HCT116 (cell line): ENCODE measurements around the gene RIT1. TPM values are rescaled to one million over a fixed set of nuclear protein-coding genes. Genes with fewer than 3 reads are reported as not detected.

Experiments
- ATAC-seq: fragments of 200-7000 bp; cut with Tn5 transposase; 2 replicates; pipeline ENCODE4 v1.9.1; 2020; ENCODE audit warnings: mild to moderate bottlenecking, moderate library complexity
- BruUV-seq: library from RNA; stranded (reverse); fragments of 400-500 nt; replicated peaks from 2 replicates; lab custom pipeline; 2021; lab: Mats Ljungman, UMichigan
- CTCF ChIA-PET: fragments of 300-600 bp; sonication (Branson Sonifier 250); formaldehyde crosslinking; loops from one replicate; lab custom pipeline; 2021; ENCODE audit warnings: antibody characterized with exemption; lab: Charles Lee
- POLR2A ChIA-PET: fragments of 300-600, 350-600 bp; sonication (Branson Sonifier 250); formaldehyde crosslinking; loops from one replicate; lab custom pipeline; 2021; ENCODE audit warnings: antibody characterized with exemption; lab: Charles Lee
- RAD21 ChIA-PET, 2 experiments: fragments of 300-600 bp; sonication (Branson Sonifier 250); formaldehyde crosslinking; loops; one replicate each; lab custom pipeline; 2023; ENCODE audit warnings: low total read pairs in 2 of 2; ENCODE audit not compliant: uncharacterized antibody in 2 of 2, unreplicated experiment in 2 of 2, low non-redundant PET in 1 of 2; lab: Charles Lee
- DNase-seq: peaks from one replicate; pipeline ENCODE4 v3.0.0-alpha.2; 2010; ENCODE audit warnings: low read depth, low spot score
- H2AFZ ChIP-seq: fragments of 200-600 bp; shearing (Covaris generic), sonication (generic); 2 replicates; pipeline ENCODE4 v1.6.1; 2017; ENCODE audit warnings: low read depth, mixed run types, mixed read lengths, antibody characterized with exemption, low read length; ENCODE audit not compliant: poor library complexity, severe bottlenecking
- H3K27ac ChIP-seq: 2 replicates; pipeline ENCODE4 v1.5.1; 2012; ENCODE audit warnings: low read depth, low read length
- H3K27me3 ChIP-seq: fragments of 200-600 bp; sonication (generic); 2 replicates; pipeline ENCODE4 v1.6.1; 2016; ENCODE audit warnings: mixed run types, low read length, mixed read lengths; ENCODE audit not compliant: insufficient read depth
- H3K36me3 ChIP-seq, 2 experiments: fragments of 200-500 bp in 1 of 2; fragments of 200-600 bp in 1 of 2; sonication (Bioruptor generic) in 1 of 2; sonication (generic) in 1 of 2; 2 replicates each; pipeline versions ENCODE4 v1.5.1 to v1.6.1; 2014 to 2016; ENCODE audit warnings: low read length in 2 of 2, inconsistent platforms in 1 of 2, mixed read lengths in 1 of 2, mixed run types in 1 of 2; ENCODE audit not compliant: insufficient read depth in 2 of 2, control insufficient read depth in 1 of 2
- H3K4me1 ChIP-seq, 2 experiments: fragments of 200-600 bp in 1 of 2; sonication (generic) in 1 of 2; 2 replicates each; pipeline versions ENCODE4 v1.5.1 to v1.6.1; 2012 to 2017; ENCODE audit warnings: low read length in 2 of 2, inconsistent platforms in 1 of 2, mild to moderate bottlenecking in 1 of 2, mixed read lengths in 1 of 2, mixed run types in 1 of 2, moderate library complexity in 1 of 2; ENCODE audit not compliant: insufficient read depth in 2 of 2, control insufficient read depth in 1 of 2
- H3K4me2 ChIP-seq: fragments of 200-600 bp; sonication (generic); 2 replicates; pipeline ENCODE4 v1.6.1; 2017; ENCODE audit warnings: mixed run types, low read length, mixed read lengths
- H3K4me3 ChIP-seq, 2 experiments: fragments of 200-600 bp in 1 of 2; sonication (generic) in 1 of 2; replicated peaks in 1 of 2; 2 replicates each; pipeline ENCODE4 v1.5.1; 2011 to 2016; ENCODE audit warnings: low read length in 2 of 2, control low read depth in 1 of 2, low read depth in 1 of 2, mild to moderate bottlenecking in 1 of 2, mixed read lengths in 1 of 2, mixed run types in 1 of 2
- H3K79me2 ChIP-seq: fragments of 200-600 bp; sonication (generic); 2 replicates; pipeline ENCODE4 v1.6.1; 2017; ENCODE audit warnings: mild to moderate bottlenecking, mixed run types, low read length, moderate library complexity, mixed read lengths; ENCODE audit not compliant: insufficient read depth
- H3K9ac ChIP-seq: fragments of 200-600 bp; sonication (generic); 2 replicates; pipeline ENCODE4 v1.6.1; 2016; ENCODE audit warnings: low read length, mixed read lengths
- H3K9me2 ChIP-seq: fragments of 200-600 bp; sonication (generic), shearing (Covaris generic); 2 replicates; pipeline ENCODE4 v1.6.1; 2017; ENCODE audit warnings: mixed run types, mild to moderate bottlenecking, moderate library complexity; ENCODE audit not compliant: insufficient read depth
- H3K9me3 ChIP-seq, 2 experiments: fragments of 200-500 bp in 1 of 2; fragments of 200-600 bp in 1 of 2; sonication (Bioruptor generic) in 1 of 2; sonication (generic) in 1 of 2; 2 replicates each; pipeline ENCODE4 v1.6.1; 2014 to 2017; ENCODE audit warnings: low read length in 2 of 2, mixed read lengths in 2 of 2, inconsistent platforms in 1 of 2, low read depth in 1 of 2, mild to moderate bottlenecking in 1 of 2, mixed run types in 1 of 2, moderate library complexity in 1 of 2; ENCODE audit not compliant: control insufficient read depth in 1 of 2, insufficient read depth in 1 of 2
- H4K20me1 ChIP-seq: fragments of 200-600 bp; sonication (generic), shearing (Covaris generic); 2 replicates; pipeline ENCODE4 v1.6.1; 2017; ENCODE audit warnings: mixed run types, mild to moderate bottlenecking, moderate library complexity; ENCODE audit not compliant: insufficient read depth
- CBX3 ChIP-seq: IDR thresholded peaks from 2 replicates; pipeline ENCODE4 v1.6.1; 2012; ENCODE audit warnings: low read depth
- EGR1 ChIP-seq: IDR thresholded peaks from 2 replicates; pipeline ENCODE4 v1.6.1; 2012; ENCODE audit warnings: low read depth
- POLR2A ChIP-seq: IDR thresholded peaks from 2 replicates; pipeline ENCODE4 v1.7.0; 2011; ENCODE audit warnings: borderline replicate concordance; ENCODE audit not compliant: insufficient read depth, insufficient read length; ENCODE audit errors: extremely low read depth
- REST ChIP-seq: IDR thresholded peaks from 2 replicates; pipeline ENCODE4 v1.6.1; 2012; ENCODE audit warnings: low read depth
- SIN3A ChIP-seq: IDR thresholded peaks from 2 replicates; pipeline ENCODE4 v1.6.1; 2012; ENCODE audit warnings: low read depth
- SP1 ChIP-seq: IDR thresholded peaks from 2 replicates; pipeline ENCODE4 v1.6.1; 2012; ENCODE audit warnings: low read depth
- SRF ChIP-seq: IDR thresholded peaks from 2 replicates; pipeline ENCODE4 v1.6.1; 2012; ENCODE audit warnings: low read depth
- TCF7L2 ChIP-seq: IDR thresholded peaks from 2 replicates; pipeline ENCODE4 v1.7.0; 2011; ENCODE audit warnings: borderline replicate concordance, inconsistent platforms; ENCODE audit not compliant: insufficient read depth, insufficient read length; ENCODE audit errors: extremely low read depth
- YY1 ChIP-seq: IDR thresholded peaks from 2 replicates; pipeline ENCODE4 v1.6.1; 2011; ENCODE audit warnings: low read length, low read depth, moderate library complexity, mild to moderate bottlenecking; ENCODE audit not compliant: insufficient replicate concordance; ENCODE audit errors: extremely low read depth
- ZBTB33 ChIP-seq: IDR thresholded peaks from 2 replicates; pipeline ENCODE4 v1.6.1; 2011; ENCODE audit warnings: mild to moderate bottlenecking, low read length, moderate library complexity; ENCODE audit not compliant: insufficient replicate concordance; ENCODE audit errors: extremely low read depth
- ZFX ChIP-seq: fragments of 450-650 bp; IDR thresholded peaks from 2 replicates; pipeline ENCODE4 v1.6.1; 2017
- ZNF274 ChIP-seq: fragments of 200-500 bp; sonication (Bioruptor generic); IDR thresholded peaks from 2 replicates; pipeline ENCODE4 v1.6.1; 2014; ENCODE audit warnings: mild to moderate bottlenecking, low read depth, low read length, inconsistent platforms
- intact Hi-C: fragments of 100-400 bp; cut with micrococcal nuclease; formaldehyde crosslinking; loops from 2 replicates; pipeline ENCODE4 v1.10.0; 2022
- total RNA-seq: library from RNA; stranded (reverse); gene quantifications from one replicate; pipeline ENCODE4 v1.2.1, GENCODE V29; 2021; ENCODE audit not compliant: unreplicated experiment
- TF ChIP-seq, protein P1 (sequence below), 3 experiments: fragments of 200-600 bp in 1 of 3; sonication (generic) in 1 of 3; IDR thresholded peaks in 2 of 3; conservative IDR thresholded peaks in 1 of 3; 2 replicates each; pipeline ENCODE4 v1.5.1; 2012 to 2017; ENCODE audit warnings: low read depth in 2 of 3, low read length in 2 of 3, antibody characterized with exemption in 1 of 3, borderline replicate concordance in 1 of 3, control low read depth in 1 of 3, mild to moderate bottlenecking in 1 of 3, mixed read lengths in 1 of 3, mixed run types in 1 of 3, moderate library complexity in 1 of 3; ENCODE audit not compliant: insufficient read depth in 1 of 3

Gene RIT1
- total RNA-seq, 1 experiment from 2014 or later, result 10.2 TPM

- TF ChIP-seq ZBTB33 (no peak), SIN3A (no peak), SRF (no peak)
- TF ChIP-seq, protein P1, sequence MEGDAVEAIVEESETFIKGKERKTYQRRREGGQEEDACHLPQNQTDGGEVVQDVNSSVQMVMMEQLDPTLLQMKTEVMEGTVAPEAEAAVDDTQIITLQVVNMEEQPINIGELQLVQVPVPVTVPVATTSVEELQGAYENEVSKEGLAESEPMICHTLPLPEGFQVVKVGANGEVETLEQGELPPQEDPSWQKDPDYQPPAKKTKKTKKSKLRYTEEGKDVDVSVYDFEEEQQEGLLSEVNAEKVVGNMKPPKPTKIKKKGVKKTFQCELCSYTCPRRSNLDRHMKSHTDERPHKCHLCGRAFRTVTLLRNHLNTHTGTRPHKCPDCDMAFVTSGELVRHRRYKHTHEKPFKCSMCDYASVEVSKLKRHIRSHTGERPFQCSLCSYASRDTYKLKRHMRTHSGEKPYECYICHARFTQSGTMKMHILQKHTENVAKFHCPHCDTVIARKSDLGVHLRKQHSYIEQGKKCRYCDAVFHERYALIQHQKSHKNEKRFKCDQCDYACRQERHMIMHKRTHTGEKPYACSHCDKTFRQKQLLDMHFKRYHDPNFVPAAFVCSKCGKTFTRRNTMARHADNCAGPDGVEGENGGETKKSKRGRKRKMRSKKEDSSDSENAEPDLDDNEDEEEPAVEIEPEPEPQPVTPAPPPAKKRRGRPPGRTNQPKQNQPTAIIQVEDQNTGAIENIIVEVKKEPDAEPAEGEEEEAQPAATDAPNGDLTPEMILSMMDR (IDR thresholded peaks at IDR 0.05 in 2 of 3, conservative IDR thresholded peaks at IDR 0.05 in 1 of 3; ENCODE audit: borderline replicate concordance in 1 of 3, insufficient read depth in 1 of 3, low read depth in 2 of 3, low read length in 2 of 3), result no peak
Observed at GRCh38 chr1:155918660-155919059, 7.5 kb upstream of the RIT1 start (continued).

DNA sequence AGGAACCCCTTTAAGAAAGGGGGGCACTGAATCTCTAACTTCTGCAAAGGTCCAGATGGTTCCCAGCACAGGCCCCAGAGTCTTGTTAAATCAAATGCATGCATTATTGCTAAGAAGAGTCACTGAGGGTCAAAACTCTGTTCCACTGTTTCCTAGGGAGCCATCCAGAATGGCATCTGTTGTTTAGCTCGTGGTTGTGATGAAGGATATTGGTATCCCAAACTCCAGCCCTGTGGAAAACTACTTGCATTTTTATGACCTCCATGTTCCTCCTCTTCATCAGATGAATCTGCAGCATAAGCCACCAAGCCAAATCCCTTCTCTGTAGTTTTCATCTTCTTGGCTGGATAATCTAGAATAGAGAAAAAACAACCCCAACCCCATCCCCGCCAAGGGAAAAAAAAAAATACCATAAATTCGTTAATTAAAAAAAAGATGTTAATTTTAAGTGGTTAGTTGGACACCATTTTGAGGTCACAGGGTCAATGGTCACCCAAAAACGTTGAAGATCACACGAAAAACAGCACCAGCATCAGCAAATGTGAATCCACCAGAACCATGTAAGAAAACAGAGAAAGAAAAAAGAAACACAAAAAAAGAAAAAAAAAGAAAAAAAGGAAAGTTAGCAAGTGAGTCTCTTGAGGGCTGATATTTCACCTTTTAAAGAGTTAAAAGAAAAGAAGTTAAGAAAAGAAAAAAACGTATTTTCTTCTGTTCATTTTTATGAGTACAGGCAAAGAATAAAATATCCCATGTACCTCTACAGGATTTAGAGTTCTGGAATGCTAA, 3.0 kb upstream of the RIT1 start:
- H3K36me3 ChIP-seq, result peaks cover 62 to 84% of the 10 kb centered on the region in 2 experiments
- no peak for TF ChIP-seq ZFX
- no peak for TF ChIP-seq ZBTB33
- TF ChIP-seq SRF, result no peak
- TF ChIP-seq REST, result no peak
- TF ChIP-seq EGR1, result no peak
- no peak for TF ChIP-seq SP1
- no peak for TF ChIP-seq ZNF274
- no peak for TF ChIP-seq TCF7L2
- TF ChIP-seq POLR2A, result no peak
- no peak for TF ChIP-seq YY1
- no peak for TF ChIP-seq CBX3

More for the DNA sequence above, 3.0 kb upstream of the RIT1 start:
- no peak overlapping the region for H2AFZ ChIP-seq
- ChIA-PET POLR2A (no interaction called here), RAD21 (no interaction called here), CTCF (no interaction called here)
- DNase-seq, result no peak
- no peak overlapping the region for H3K4me3 ChIP-seq
- H3K9me3 ChIP-seq, result no peaks in the 10 kb centered on the region
- no peaks in the 10 kb centered on the region for H3K9me2 ChIP-seq
- H3K79me2 ChIP-seq, result peaks cover 42% of the 10 kb centered on the region
- no peak overlapping the region for H3K27ac ChIP-seq
- peaks cover 19% of the 10 kb centered on the region; the same call in 1 of the 2 replicates for H4K20me1 ChIP-seq
- no TSS peak for BruUV-seq
- no peak for ATAC-seq
- no peak overlapping the region for H3K4me2 ChIP-seq
- H3K27me3 ChIP-seq, result no peaks in the 10 kb centered on the region
- intact Hi-C loops, result no loop called here
- H3K4me1 ChIP-seq, result peaks cover 0 to 23% of the 10 kb centered on the region in 2 experiments; a peak in 2 of 4 replicates
- H3K9ac ChIP-seq, result no peak overlapping the region
